ENCODE measurements around the gene CACNA2D4. TPM values are rescaled to one million over a fixed set of nuclear protein-coding genes. Genes with fewer than 3 reads are reported as not detected.

CACNA2D4 gene
- total and polyA plus RNA-seq, 4 donors = 1.5 to 12.6 (median 7.3) TPM

DNA sequence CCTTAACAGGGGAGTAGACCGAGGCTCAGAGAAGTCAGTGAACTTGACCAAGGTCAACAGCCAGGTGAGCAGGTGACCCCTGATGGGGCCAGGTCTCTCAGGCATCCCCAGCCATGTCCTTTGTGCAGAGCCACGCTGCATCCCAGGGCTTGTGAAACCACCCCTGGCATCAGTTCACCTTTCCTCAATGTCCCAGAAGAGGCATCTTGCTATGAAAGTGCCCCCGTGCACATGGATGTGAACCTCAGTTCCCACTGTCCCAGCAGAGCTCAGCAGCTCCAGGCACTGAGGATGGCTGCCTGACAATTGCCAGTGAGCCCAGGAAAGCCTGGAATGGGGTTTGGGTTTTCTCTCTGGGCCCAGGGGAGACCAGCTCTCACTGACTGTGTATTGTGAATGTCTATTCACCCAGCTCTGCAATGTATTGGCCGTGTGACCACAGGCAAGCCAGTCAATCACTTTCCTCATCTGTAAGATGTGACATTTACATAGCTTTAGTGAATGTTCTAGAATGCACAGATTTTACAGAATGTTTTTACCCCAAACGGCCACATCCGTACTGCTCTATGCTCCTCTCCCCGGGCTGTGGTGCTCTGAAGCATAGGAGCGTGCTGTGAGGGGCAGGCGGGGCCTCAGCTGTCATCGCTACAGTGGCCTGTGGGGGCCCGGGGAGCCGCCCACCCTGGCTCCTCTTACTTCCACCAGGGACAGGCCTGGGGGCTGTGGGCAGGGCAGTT lies 4.9 kb downstream of the CACNA2D4 start:
- Histone ChIP-seq H3K36me3 (ENCODE audit: control insufficient read depth in 4 of 4, insufficient read depth in 4 of 4, low read length in 4 of 4) (no peaks in the 10 kb centered on the region), H3K4me3 (no peak overlapping the region), H3K27me3 (ENCODE audit: control insufficient read depth in 3 of 3, insufficient read depth in 3 of 3, low read length in 2 of 3) (peaks cover 0 to 3% (median 0%) of the 10 kb centered on the region in 3 donors), H3K4me1 (ENCODE audit: control insufficient read depth in 5 of 5, insufficient read depth in 5 of 5, low read length in 5 of 5) (peaks cover 0 to 15% (median 5%) of the 10 kb centered on the region in 5 donors), H3K27ac (ENCODE audit: low read depth in 1 of 2, low read length in 1 of 2) (no peak overlapping the region), H3K9me3 (ENCODE audit: control insufficient read depth in 4 of 4, insufficient read depth in 3 of 4, low read length in 3 of 4) (peaks cover 0 to 3% (median 0%) of the 10 kb centered on the region in 4 donors), H3K9ac (ENCODE audit: insufficient read depth in 1 of 2, low read length in 2 of 2) (no peak overlapping the region)
- DNase-seq = peak in 1 of 3 donors; percentile 5
- ATAC-seq (ENCODE audit: insufficient read depth, low FRiP score) = no peak
- WGBS, 2 donors = 82 to 87% methylated on average over 12 of the region's 12 CpGs
- TF ChIP-seq, protein P1, sequence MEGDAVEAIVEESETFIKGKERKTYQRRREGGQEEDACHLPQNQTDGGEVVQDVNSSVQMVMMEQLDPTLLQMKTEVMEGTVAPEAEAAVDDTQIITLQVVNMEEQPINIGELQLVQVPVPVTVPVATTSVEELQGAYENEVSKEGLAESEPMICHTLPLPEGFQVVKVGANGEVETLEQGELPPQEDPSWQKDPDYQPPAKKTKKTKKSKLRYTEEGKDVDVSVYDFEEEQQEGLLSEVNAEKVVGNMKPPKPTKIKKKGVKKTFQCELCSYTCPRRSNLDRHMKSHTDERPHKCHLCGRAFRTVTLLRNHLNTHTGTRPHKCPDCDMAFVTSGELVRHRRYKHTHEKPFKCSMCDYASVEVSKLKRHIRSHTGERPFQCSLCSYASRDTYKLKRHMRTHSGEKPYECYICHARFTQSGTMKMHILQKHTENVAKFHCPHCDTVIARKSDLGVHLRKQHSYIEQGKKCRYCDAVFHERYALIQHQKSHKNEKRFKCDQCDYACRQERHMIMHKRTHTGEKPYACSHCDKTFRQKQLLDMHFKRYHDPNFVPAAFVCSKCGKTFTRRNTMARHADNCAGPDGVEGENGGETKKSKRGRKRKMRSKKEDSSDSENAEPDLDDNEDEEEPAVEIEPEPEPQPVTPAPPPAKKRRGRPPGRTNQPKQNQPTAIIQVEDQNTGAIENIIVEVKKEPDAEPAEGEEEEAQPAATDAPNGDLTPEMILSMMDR (IDR thresholded peaks at IDR 0.05; ENCODE audit: control extremely low read depth, extremely low read depth) = no peak

DNA sequence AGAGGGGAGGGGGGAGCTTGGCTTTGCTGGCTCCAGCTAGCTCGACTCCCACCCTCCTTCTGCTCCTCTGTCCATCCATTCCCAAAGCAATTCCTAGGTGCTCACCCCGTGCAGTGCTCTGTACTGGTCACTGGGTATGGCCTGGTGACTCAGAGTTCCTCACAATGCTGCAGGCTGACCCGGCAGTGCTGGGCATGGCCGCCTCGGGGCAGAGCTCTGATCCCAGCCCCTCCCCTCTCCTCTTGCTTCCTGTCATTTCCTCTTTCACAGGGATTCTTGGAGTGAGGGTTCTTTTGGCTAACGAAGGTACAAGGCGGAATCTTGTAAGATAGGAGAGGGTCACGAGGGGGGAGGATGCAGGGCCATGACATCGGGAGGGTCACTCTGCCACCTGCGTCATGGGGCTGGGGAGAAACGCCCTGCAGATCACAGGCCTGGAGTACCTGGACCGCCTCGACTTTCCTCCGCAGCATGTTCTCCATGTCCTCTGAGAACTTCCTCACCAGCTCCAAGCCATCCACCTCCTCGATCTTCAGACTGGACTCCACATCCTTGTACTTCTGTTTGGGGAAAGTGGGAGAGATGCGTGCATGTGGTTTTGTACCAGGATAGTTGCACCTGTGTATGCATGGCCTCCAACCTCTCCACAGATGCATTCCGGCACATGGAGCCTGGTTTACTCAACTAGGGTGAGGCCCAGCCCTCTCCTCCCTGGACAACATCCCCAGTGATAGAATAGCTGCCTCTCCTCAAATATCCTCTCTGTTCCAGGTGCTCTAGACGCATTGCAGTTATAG lies 5.7 kb downstream of the CACNA2D4 start:
- TF ChIP-seq, protein P1 (IDR thresholded peaks at IDR 0.05; ENCODE audit: control extremely low read depth, extremely low read depth) = no peak
- Histone ChIP-seq H3K9me3 (ENCODE audit: control insufficient read depth in 4 of 4, insufficient read depth in 3 of 4, low read length in 3 of 4) (peaks cover 0 to 8% (median 0%) of the 10 kb centered on the region in 4 donors), H3K27me3 (ENCODE audit: control insufficient read depth in 3 of 3, insufficient read depth in 3 of 3, low read length in 2 of 3) (peaks cover 0 to 3% (median 0%) of the 10 kb centered on the region in 3 donors), H3K4me3 (no peak overlapping the region), H3K27ac (ENCODE audit: low read depth in 1 of 2, low read length in 1 of 2) (no peak overlapping the region), H3K9ac (ENCODE audit: insufficient read depth in 1 of 2, low read length in 2 of 2) (no peak overlapping the region), H3K4me1 (ENCODE audit: control insufficient read depth in 5 of 5, insufficient read depth in 5 of 5, low read length in 5 of 5) (peaks cover 0 to 9% (median 6%) of the 10 kb centered on the region in 5 donors), H3K36me3 (ENCODE audit: control insufficient read depth in 4 of 4, insufficient read depth in 4 of 4, low read length in 4 of 4) (no peaks in the 10 kb centered on the region)
- DNase-seq = no peak
- ATAC-seq (ENCODE audit: insufficient read depth, low FRiP score) = no peak
- 81 to 89% methylated on average over 18 of the region's 18 CpGs for WGBS, 2 donors

GRCh38 chr12:1911598-1912575 lies 6.6 kb downstream of the CACNA2D4 start:
- 80 to 83% methylated on average over 16 of the region's 16 CpGs for WGBS, 2 donors
- no peak overlapping the region for H3K9ac ChIP-seq (ENCODE audit: insufficient read depth in 1 of 2, low read length in 2 of 2)
- H3K4me1 ChIP-seq (ENCODE audit: control insufficient read depth in 5 of 5, insufficient read depth in 5 of 5, low read length in 5 of 5) = peaks cover 0 to 7% (median under 1%) of the 10 kb centered on the region in 5 donors
- peak in 1 of 3 donors; percentile 10 for DNase-seq
- H3K4me3 ChIP-seq = no peak overlapping the region
- peaks cover 0 to 3% (median 0%) of the 10 kb centered on the region in 3 donors for H3K27me3 ChIP-seq (ENCODE audit: control insufficient read depth in 3 of 3, insufficient read depth in 3 of 3, low read length in 2 of 3)
- H3K36me3 ChIP-seq (ENCODE audit: control insufficient read depth in 4 of 4, insufficient read depth in 4 of 4, low read length in 4 of 4) = no peaks in the 10 kb centered on the region
- ATAC-seq (ENCODE audit: insufficient read depth, low FRiP score) = no peak
- no peak overlapping the region for H3K27ac ChIP-seq (ENCODE audit: low read depth in 1 of 2, low read length in 1 of 2)
- TF ChIP-seq, protein P1 (IDR thresholded peaks at IDR 0.05; ENCODE audit: control extremely low read depth, extremely low read depth) = no peak
- peaks cover 0 to 15% (median 0%) of the 10 kb centered on the region in 4 donors for H3K9me3 ChIP-seq (ENCODE audit: control insufficient read depth in 4 of 4, insufficient read depth in 3 of 4, low read length in 3 of 4)
